Left kidney (tissue), 8 donors: ENCODE data around the gene TRMT61B. TPM values are rescaled to one million over a fixed set of nuclear protein-coding genes. Genes with fewer than 3 reads are reported as not detected.
A peak's percentile ranks its signal among the peaks of the same experiment; 100 is the strongest.

Experiments used
- DNase-seq: peaks from one replicate; pipeline ENCODE4 v3.0.0-alpha.2; 2013
- long read RNA-seq, 8 donors: transcript quantifications; one replicate each; lab custom pipeline, GENCODE V29; 2026
- polyA plus RNA-seq: library from polyadenylated mRNA; unstranded; fragments of 120-200 nt; gene quantifications from one replicate; pipeline ENCODE4 v1.2.1, GENCODE V29; 2013; ENCODE audit not compliant: insufficient read length

Gene TRMT61B
- polyA plus RNA-seq = 30.4 TPM
- long read RNA-seq, donor 1, partial matches to known transcripts = 0 of 3 reads
- long read RNA-seq, donor 1, other reads (novel, unspliced or antisense) = 0 of 3 reads
- long read RNA-seq, donor 2, partial matches to known transcripts = 0 of 3 reads
- long read RNA-seq, donor 2, other reads (novel, unspliced or antisense) = 0 of 3 reads
- long read RNA-seq, donor 3, partial matches to known transcripts = 5 of 9 reads
- long read RNA-seq, donor 3, other reads (novel, unspliced or antisense) = 0 of 9 reads
- long read RNA-seq, donor 4 = 0 reads
- long read RNA-seq, donor 5, transcript TRMT61B-201 (7 exons, 1,836 nt) = major isoform, 8 of 16 reads
- long read RNA-seq, donor 5, partial matches to known transcripts = 7 of 16 reads
- long read RNA-seq, donor 5, other reads (novel, unspliced or antisense) = 0 of 16 reads
- long read RNA-seq, donor 6, transcript TRMT61B-201 (7 exons, 1,836 nt) = major isoform, 6 of 6 reads
- long read RNA-seq, donor 6, partial matches to known transcripts = 0 of 6 reads
- long read RNA-seq, donor 6, other reads (novel, unspliced or antisense) = 0 of 6 reads
- long read RNA-seq, donor 7, transcript TRMT61B-201 (7 exons, 1,836 nt) = major isoform, 11 of 11 reads
- long read RNA-seq, donor 7, partial matches to known transcripts = 0 of 11 reads
- long read RNA-seq, donor 7, other reads (novel, unspliced or antisense) = 0 of 11 reads
- long read RNA-seq, donor 8, transcript TRMT61B-201 (7 exons, 1,836 nt) = major isoform, 7 of 7 reads
- long read RNA-seq, donor 8, partial matches to known transcripts = 0 of 7 reads
- long read RNA-seq, donor 8, other reads (novel, unspliced or antisense) = 0 of 7 reads

- DNase-seq = peak; percentile 96
Measured at GRCh38 chr2:28870146-28870891, at the start of gene TRMT61B. Gene TRMT61B (minus strand): TSS chr2:28870309. CDS start chr2:28870277, 32 bp downstream.

- DNase-seq = no peak
Measured at GRCh38 chr2:28915939-28916338, 45.8 kb upstream of the TRMT61B start.

- no peak for DNase-seq
Measured at GRCh38 chr2:28909655-28910353, 39.7 kb upstream of the TRMT61B start.

GRCh38 chr2:28908172-28908571 is 38.1 kb upstream of the TRMT61B start:
- DNase-seq = no peak

- no peak for DNase-seq
Measured at GRCh38 chr2:28906821-28907220, 36.7 kb upstream of the TRMT61B start.

- DNase-seq = no peak
Measured at GRCh38 chr2:28906376-28906775, 36.3 kb upstream of the TRMT61B start.

GRCh38 chr2:28905533-28905932 is 35.4 kb upstream of the TRMT61B start:
- no peak for DNase-seq

GRCh38 chr2:28904802-28905457 is 34.8 kb upstream of the TRMT61B start:
- no peak for DNase-seq

- no peak for DNase-seq
Measured at GRCh38 chr2:28904295-28904694, 34.2 kb upstream of the TRMT61B start.

- DNase-seq = no peak
Measured at GRCh38 chr2:28902584-28902983, 32.5 kb upstream of the TRMT61B start.

- DNase-seq = no peak
Measured at GRCh38 chr2:28901841-28902240, 31.7 kb upstream of the TRMT61B start.

GRCh38 chr2:28901202-28901601 is 31.1 kb upstream of the TRMT61B start:
- DNase-seq = no peak

- DNase-seq = no peak
Measured at GRCh38 chr2:28898048-28898447, 27.9 kb upstream of the TRMT61B start.

GRCh38 chr2:28896906-28897305 is 26.8 kb upstream of the TRMT61B start:
- no peak for DNase-seq

GRCh38 chr2:28895189-28895893 is 25.2 kb upstream of the TRMT61B start:
- DNase-seq = peak; percentile 10

GRCh38 chr2:28894470-28895188 is 24.5 kb upstream of the TRMT61B start, which contains the start of gene WDR43:
Gene WDR43 (plus strand): TSS chr2:28894667. CDS start chr2:28894699, 32 bp downstream.
- peak; percentile 96 for DNase-seq

GRCh38 chr2:28893488-28893887 is 23.4 kb upstream of the TRMT61B start:
- no peak for DNase-seq

GRCh38 chr2:28880193-28880592 is 10.1 kb upstream of the TRMT61B start:
- no peak for DNase-seq

GRCh38 chr2:28871620-28872019 is 1.5 kb upstream of the TRMT61B start:
- DNase-seq = no peak
